HEK293 (cell line): ENCODE measurements around the gene TESMIN.
A peak's percentile ranks its signal among the peaks of the same experiment; 100 is the strongest.

Experiments
- CTCF ChIA-PET: fragments of 350-600 bp; formaldehyde crosslinking; extraction: SDS; loops from one replicate; lab custom pipeline; 2021; ENCODE audit warnings: antibody characterized with exemption; lab: Yijun Ruan, JAX
- POLR2A ChIA-PET: fragments of 300-600 bp; formaldehyde crosslinking; extraction: SDS; loops from one replicate; lab custom pipeline; 2020; ENCODE audit warnings: antibody characterized with exemption, inconsistent platforms; lab: Yijun Ruan, JAX
- H3K27ac ChIP-seq: fragments of 200-500 bp; sonication (Bioruptor generic); 2 replicates; pipeline ENCODE4 v1.5.1; 2014; ENCODE audit warnings: low read depth, low read length, control low read depth, inconsistent platforms; ENCODE audit errors: extremely low read depth
- H3K36me3 ChIP-seq, 2 experiments: fragments of 200-500 bp in 1 of 2; sonication (Bioruptor generic) in 1 of 2; 1 replicate in 1 of 2; 2 replicates in 1 of 2; pipeline ENCODE4 v1.5.1; 2014 to 2017; ENCODE audit warnings: inconsistent platforms in 2 of 2, low read length in 2 of 2; ENCODE audit not compliant: control insufficient read depth in 2 of 2, insufficient read depth in 1 of 2
- H3K4me1 ChIP-seq: fragments of 200-500 bp; sonication (Bioruptor generic); 2 replicates; pipeline ENCODE4 v1.5.1; 2014; ENCODE audit warnings: mild to moderate bottlenecking, low read length, inconsistent platforms; ENCODE audit not compliant: control insufficient read depth, insufficient read depth
- H3K4me3 ChIP-seq: 2 replicates; pipeline ENCODE4 v1.5.1; 2011; ENCODE audit warnings: low read depth, mild to moderate bottlenecking, control low read depth, low read length, moderate library complexity
- H3K9me3 ChIP-seq: fragments of 200-500 bp; sonication (Bioruptor generic); 2 replicates; pipeline ENCODE4 v1.5.1; 2014; ENCODE audit warnings: low read depth, low read length, inconsistent platforms; ENCODE audit not compliant: control insufficient read depth, insufficient read depth
- MEIS1 ChIP-seq: sonication (generic); formaldehyde crosslinking; IDR thresholded peaks from 2 replicates; pipeline ENCODE4 v1.8.1; 2022; ENCODE audit warnings: missing genetic modification reagents, mild to moderate bottlenecking, borderline replicate concordance
- PRDM6 ChIP-seq: fragments of 450-650 bp; formaldehyde crosslinking; IDR thresholded peaks from 2 replicates; pipeline ENCODE4 v1.5.1; 2017; ENCODE audit warnings: missing biosample characterization, missing genetic modification characterization
- TSHZ1 ChIP-seq: fragments of 450-650 bp; formaldehyde crosslinking; IDR thresholded peaks from 2 replicates; pipeline ENCODE4 v1.5.1; 2016; ENCODE audit warnings: missing biosample characterization, missing genetic modification characterization, borderline replicate concordance
- ZBTB10 ChIP-seq: fragments of 450-650 bp; formaldehyde crosslinking; IDR thresholded peaks from 2 replicates; pipeline ENCODE4 v1.5.1; 2016; ENCODE audit warnings: missing biosample characterization, missing genetic modification characterization
- ZBTB48 ChIP-seq: fragments of 450-650 bp; formaldehyde crosslinking; IDR thresholded peaks from 2 replicates; pipeline ENCODE4 v1.5.1; 2016; ENCODE audit warnings: missing biosample characterization, missing genetic modification characterization
- ZFHX2 ChIP-seq: fragments of 450-650 bp; formaldehyde crosslinking; conservative IDR thresholded peaks from 2 replicates; pipeline ENCODE4 v1.5.1; 2016; ENCODE audit warnings: missing biosample characterization, missing genetic modification characterization
- ZNF214 ChIP-seq: fragments of 450-650 bp; formaldehyde crosslinking; IDR thresholded peaks from 2 replicates; pipeline ENCODE4 v1.5.1; 2017; ENCODE audit warnings: missing biosample characterization, mild to moderate bottlenecking, missing genetic modification characterization, borderline replicate concordance
- ZNF362 ChIP-seq: fragments of 450-650 bp; formaldehyde crosslinking; IDR thresholded peaks from 2 replicates; pipeline ENCODE4 v1.5.1; 2016; ENCODE audit warnings: missing biosample characterization, missing genetic modification characterization
- ZNF639 ChIP-seq: fragments of 450-650 bp; formaldehyde crosslinking; IDR thresholded peaks from 2 replicates; pipeline ENCODE4 v1.5.1; 2016; ENCODE audit warnings: missing biosample characterization, missing genetic modification characterization
- ZNF658 ChIP-seq: fragments of 450-650 bp; formaldehyde crosslinking; IDR thresholded peaks from 2 replicates; pipeline ENCODE4; 2016; ENCODE audit warnings: missing biosample characterization, missing genetic modification characterization
- ZNF677 ChIP-seq: fragments of 450-650 bp; IDR thresholded peaks from 2 replicates; pipeline ENCODE4 v1.5.0; 2018; ENCODE audit warnings: missing biosample characterization, mild to moderate bottlenecking, missing genetic modification characterization, moderate library complexity
- ZSCAN5A ChIP-seq: fragments of 450-650 bp; formaldehyde crosslinking; IDR thresholded peaks from 2 replicates; pipeline ENCODE4 v1.5.1; 2016; ENCODE audit warnings: missing biosample characterization, missing genetic modification characterization

TESMIN gene

GRCh38 chr11:68669301-68670090 is 81.8 kb downstream of the TESMIN start (continued):
- TF ChIP-seq PRDM6 (tag by site-specific recombination) (no peak), ZFHX2 (no peak), ZNF214 (tag by site-specific recombination) (no peak), ZNF658 (tag by site-specific recombination) (no peak), ZNF362 (tag by site-specific recombination) (no peak), ZNF677 (tag by site-specific recombination) (no peak), ZSCAN5A (no peak), TSHZ1 (tag by site-specific recombination) (no peak), MEIS1 (CRISPR knock-in tag) (no peak), ZBTB10 (tag by site-specific recombination) (no peak), ZBTB48 (tag by site-specific recombination) (no peak)

GRCh38 chr11:68667511-68668500 is 83.5 kb downstream of the TESMIN start:
- H3K9me3 ChIP-seq, result no peaks in the 10 kb centered on the region
- ChIA-PET CTCF (no interaction called here), POLR2A (no interaction called here)
- no peak overlapping the region for H3K27ac ChIP-seq
- H3K4me1 ChIP-seq, result no peaks in the 10 kb centered on the region
- TF ChIP-seq MEIS1 (CRISPR knock-in tag) (no peak), ZNF639 (tag by site-specific recombination) (no peak), ZBTB10 (tag by site-specific recombination) (peak; percentile 86), ZNF677 (tag by site-specific recombination) (no peak)
- TF ChIP-seq, all 188 proteins: peak for 1
- H3K4me3 ChIP-seq, result no peak overlapping the region
- no peaks in the 10 kb centered on the region for H3K36me3 ChIP-seq
